ENCODE measurements around the gene TMC8.
A peak's percentile ranks its signal among the peaks of the same experiment; 100 is the strongest.
"Not testable (repeated sequence)": the region's sequence is repeated elsewhere in the genome, so short reads cannot be mapped to it uniquely, and the experiment has no call there.

The TMC8 gene

GRCh38 chr17:78132084-78132676, 1.6 kb downstream of the TMC8 start:
- Histone ChIP-seq H3K4me3 (ENCODE audit: low read depth, low read length) (peak overlapping the region; percentile 43), H3K9me3 (ENCODE audit: control insufficient read depth, insufficient read depth, low read depth, low read length) (no peaks in the 10 kb centered on the region), H3K27me3 (ENCODE audit: control insufficient read depth, insufficient read depth, low read length) (peaks cover 27% of the 10 kb centered on the region), H3K4me1 (ENCODE audit: control insufficient read depth, insufficient read depth, low read length) (peaks cover 40% of the 10 kb centered on the region), H3K36me3 (ENCODE audit: control insufficient read depth, insufficient read depth, low read length) (no peaks in the 10 kb centered on the region), H3K27ac (ENCODE audit: low read depth, low read length) (no peak overlapping the region), H3K9ac (ENCODE audit: low read length) (no peak overlapping the region)

DNA sequence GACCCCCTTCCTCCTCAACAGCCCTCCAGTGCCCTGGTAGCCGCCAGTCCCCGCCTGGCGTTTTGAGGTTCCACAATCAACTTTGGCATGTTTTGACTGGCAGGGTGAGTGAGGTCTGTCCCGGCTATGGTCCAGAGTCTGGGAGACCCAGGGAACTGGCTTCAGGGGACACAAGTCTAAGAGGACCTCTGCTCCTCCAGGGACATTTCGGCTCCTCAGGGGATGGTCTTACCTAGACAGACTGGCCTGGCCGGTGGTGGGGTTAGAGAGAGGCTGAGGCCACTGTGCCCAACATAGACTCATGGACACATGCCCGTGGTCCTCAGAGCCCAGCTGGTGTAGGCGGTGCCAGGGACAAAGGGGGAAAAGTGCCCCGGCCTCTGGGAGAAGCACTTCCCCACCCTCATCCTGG, 2.2 kb downstream of the TMC8 start:
- Histone ChIP-seq H3K27ac (ENCODE audit: low read depth, low read length) (no peak overlapping the region), H3K9me3 (ENCODE audit: control insufficient read depth, insufficient read depth, low read depth, low read length) (no peaks in the 10 kb centered on the region), H3K4me3 (ENCODE audit: low read depth, low read length) (no peak overlapping the region), H3K4me1 (ENCODE audit: control insufficient read depth, insufficient read depth, low read length) (peaks cover 42% of the 10 kb centered on the region), H3K36me3 (ENCODE audit: control insufficient read depth, insufficient read depth, low read length) (no peaks in the 10 kb centered on the region), H3K9ac (ENCODE audit: low read length) (no peak overlapping the region), H3K27me3 (ENCODE audit: control insufficient read depth, insufficient read depth, low read length) (peaks cover 27% of the 10 kb centered on the region)

- Histone ChIP-seq H3K9ac (ENCODE audit: low read length) (no peak overlapping the region), H3K4me3 (ENCODE audit: low read depth, low read length) (no peak overlapping the region), H3K27ac (ENCODE audit: low read depth, low read length) (no peak overlapping the region), H3K9me3 (ENCODE audit: control insufficient read depth, insufficient read depth, low read depth, low read length) (no peaks in the 10 kb centered on the region), H3K27me3 (ENCODE audit: control insufficient read depth, insufficient read depth, low read length) (peaks cover 27% of the 10 kb centered on the region), H3K36me3 (ENCODE audit: control insufficient read depth, insufficient read depth, low read length) (no peaks in the 10 kb centered on the region), H3K4me1 (ENCODE audit: control insufficient read depth, insufficient read depth, low read length) (peaks cover 43% of the 10 kb centered on the region)
Measured at GRCh38 chr17:78133179-78133951, 2.8 kb downstream of the TMC8 start.

DNA sequence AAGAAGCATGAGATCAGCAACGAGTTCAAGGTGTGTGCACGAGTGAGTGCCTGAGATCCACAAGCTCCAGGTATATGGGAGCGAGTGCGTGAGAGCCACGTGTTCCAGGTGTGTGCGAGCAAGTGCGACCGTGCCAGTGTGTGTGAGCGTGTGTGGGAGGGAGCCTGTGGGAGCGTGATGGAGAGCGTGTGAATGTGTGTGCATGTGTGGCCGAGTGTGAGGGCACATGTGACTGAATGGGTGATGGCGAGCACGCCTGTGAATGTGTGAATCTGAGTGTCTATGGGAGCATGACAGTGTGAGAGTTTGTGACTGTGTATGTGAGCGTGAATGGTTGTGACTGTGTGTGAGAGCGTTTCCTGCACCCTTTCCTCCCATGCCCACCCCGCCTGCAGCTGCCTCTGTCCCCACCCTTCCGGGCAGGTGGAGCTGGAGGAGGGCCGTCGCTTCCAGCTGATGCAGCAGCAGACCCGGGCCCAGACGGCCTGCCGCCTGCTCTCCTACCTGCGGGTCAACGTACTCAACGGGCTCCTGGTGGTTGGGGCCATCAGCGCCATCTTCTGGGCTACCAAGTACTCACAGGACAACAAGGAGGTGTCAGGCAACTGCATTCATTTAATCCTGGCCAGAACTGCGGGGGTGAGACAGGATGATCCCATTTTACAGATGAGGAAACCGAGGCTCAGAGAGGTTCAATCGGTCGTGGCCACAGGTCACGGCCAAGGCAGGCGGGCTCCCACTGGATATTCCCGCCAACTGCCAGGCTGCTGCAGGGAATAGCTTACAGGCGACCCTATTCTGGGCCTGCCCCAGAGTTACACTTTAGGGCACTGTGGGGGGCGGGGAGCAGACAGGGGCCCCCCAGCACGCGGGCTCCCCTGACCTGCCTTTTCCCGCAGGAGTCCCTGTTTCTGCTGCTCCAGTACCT, 3.7 kb downstream of the TMC8 start:
- no peaks in the 10 kb centered on the region for H3K36me3 ChIP-seq (ENCODE audit: control insufficient read depth, insufficient read depth, low read length)
- H3K27me3 ChIP-seq (ENCODE audit: control insufficient read depth, insufficient read depth, low read length) = peaks cover 27% of the 10 kb centered on the region
- no peak overlapping the region for H3K27ac ChIP-seq (ENCODE audit: low read depth, low read length)
- H3K9me3 ChIP-seq (ENCODE audit: control insufficient read depth, insufficient read depth, low read depth, low read length) = no peaks in the 10 kb centered on the region
- peaks cover 46% of the 10 kb centered on the region for H3K4me1 ChIP-seq (ENCODE audit: control insufficient read depth, insufficient read depth, low read length)
- no peak overlapping the region for H3K9ac ChIP-seq (ENCODE audit: low read length)
- no peak overlapping the region for H3K4me3 ChIP-seq (ENCODE audit: low read depth, low read length)

DNA sequence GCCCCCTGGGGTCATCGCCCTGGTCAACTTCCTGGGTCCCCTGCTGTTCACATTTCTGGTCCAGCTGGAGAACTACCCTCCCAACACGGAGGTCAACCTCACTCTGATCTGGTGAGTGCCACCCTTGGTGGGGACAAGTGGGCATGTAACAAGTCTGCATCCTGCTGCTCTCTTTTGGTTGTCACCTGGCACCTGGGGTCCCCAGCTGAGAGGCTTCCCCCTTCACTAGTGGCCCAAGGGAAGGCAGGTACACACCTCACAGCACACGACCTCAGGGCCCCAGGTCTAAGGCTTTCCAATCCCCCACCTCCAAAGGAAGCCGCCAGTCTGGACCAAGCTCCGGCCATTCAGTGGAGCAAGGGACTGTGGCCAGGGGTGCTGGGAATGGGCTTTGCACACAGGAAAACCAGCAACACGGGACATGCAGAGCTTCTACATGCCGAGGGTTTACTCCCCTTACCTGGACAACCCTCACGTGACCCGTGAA, 4.4 kb downstream of the TMC8 start:
- H3K4me3 ChIP-seq (ENCODE audit: low read depth, low read length) = no peak overlapping the region
- no peak overlapping the region for H3K9ac ChIP-seq (ENCODE audit: low read length)
- no peak overlapping the region for H3K27ac ChIP-seq (ENCODE audit: low read depth, low read length)
- H3K27me3 ChIP-seq (ENCODE audit: control insufficient read depth, insufficient read depth, low read length) = peaks cover 27% of the 10 kb centered on the region
- no peaks in the 10 kb centered on the region for H3K9me3 ChIP-seq (ENCODE audit: control insufficient read depth, insufficient read depth, low read depth, low read length)
- H3K36me3 ChIP-seq (ENCODE audit: control insufficient read depth, insufficient read depth, low read length) = no peaks in the 10 kb centered on the region
- H3K4me1 ChIP-seq (ENCODE audit: control insufficient read depth, insufficient read depth, low read length) = peaks cover 41% of the 10 kb centered on the region

DNA sequence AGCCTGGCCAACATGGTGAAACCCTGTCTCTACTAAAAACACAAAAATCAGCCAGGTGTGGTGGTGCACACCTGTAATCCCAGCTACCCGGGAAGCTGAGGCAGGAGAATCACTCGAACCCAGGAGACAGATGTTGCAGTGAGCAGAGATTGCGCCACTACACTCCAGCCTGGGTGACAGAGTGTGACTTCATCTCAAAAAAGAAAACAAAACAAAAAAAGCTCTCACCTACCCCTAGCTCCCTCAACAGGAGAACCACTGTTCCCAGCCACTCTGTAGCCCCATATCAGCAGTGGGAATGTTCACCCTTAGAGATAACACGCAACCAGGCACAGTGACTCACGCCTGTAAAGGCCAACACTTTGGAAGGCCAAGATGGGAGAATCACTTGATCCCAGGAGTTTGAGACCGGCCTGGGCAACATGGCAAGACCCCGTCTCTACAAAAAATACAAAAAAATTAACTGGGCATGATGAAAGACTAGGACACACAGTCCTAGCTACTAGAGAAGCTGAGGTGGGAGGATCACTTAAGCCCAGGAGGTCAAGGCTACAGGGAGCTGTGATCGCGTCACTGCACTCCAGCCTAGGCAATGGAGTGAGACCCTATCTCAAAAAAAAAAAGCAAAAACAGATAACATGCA, 5.4 kb downstream of the TMC8 start:
- H3K4me3 ChIP-seq (ENCODE audit: low read depth, low read length) = no peak overlapping the region
- H3K36me3 ChIP-seq (ENCODE audit: control insufficient read depth, insufficient read depth, low read length) = no peaks in the 10 kb centered on the region
- H3K4me1 ChIP-seq (ENCODE audit: control insufficient read depth, insufficient read depth, low read length) = peaks cover 37% of the 10 kb centered on the region
- no peaks in the 10 kb centered on the region for H3K9me3 ChIP-seq (ENCODE audit: control insufficient read depth, insufficient read depth, low read depth, low read length)
- H3K27ac ChIP-seq (ENCODE audit: low read depth, low read length) = no peak overlapping the region
- no peak overlapping the region for H3K9ac ChIP-seq (ENCODE audit: low read length)
- peaks cover 25% of the 10 kb centered on the region for H3K27me3 ChIP-seq (ENCODE audit: control insufficient read depth, insufficient read depth, low read length)

DNA sequence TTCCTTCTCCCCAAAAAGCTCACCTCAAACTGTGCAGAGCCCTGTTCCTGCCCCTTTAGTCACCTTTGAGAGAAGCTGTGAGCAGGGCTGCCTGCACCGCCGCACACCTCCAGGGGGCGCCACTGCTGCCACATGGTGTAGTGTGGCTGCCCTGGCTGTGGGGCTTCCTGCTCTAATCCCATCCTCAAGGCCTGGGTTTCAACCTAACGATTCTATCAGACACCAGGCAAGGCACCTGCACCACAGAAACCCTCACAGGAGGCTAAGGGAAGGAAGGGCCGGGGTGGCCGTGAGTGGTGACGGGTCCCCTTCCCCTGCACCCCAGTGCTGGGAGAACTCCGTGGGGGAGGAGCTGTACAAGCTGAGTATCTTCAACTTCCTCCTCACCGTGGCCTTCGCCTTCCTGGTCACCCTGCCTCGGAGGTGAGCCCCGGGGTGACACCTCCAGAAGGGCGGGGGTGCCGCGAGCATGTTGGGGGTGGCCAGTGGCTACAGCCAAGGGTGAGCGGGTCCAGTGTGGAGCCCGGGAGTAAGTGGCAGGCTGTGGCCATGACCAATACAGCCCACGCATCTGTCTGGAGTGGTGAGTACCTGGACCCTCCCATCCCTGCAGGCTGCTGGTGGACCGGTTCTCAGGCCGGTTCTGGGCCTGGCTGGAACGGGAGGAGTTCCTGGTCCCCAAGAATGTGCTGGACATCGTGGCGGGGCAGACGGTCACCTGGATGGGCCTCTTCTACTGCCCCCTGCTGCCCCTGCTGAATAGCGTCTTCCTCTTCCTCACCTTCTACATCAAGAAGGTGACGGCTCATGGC, 7.0 kb downstream of the TMC8 start:
- Histone ChIP-seq H3K9me3 (ENCODE audit: control insufficient read depth, insufficient read depth, low read depth, low read length) (no peaks in the 10 kb centered on the region), H3K9ac (ENCODE audit: low read length) (no peak overlapping the region), H3K4me3 (ENCODE audit: low read depth, low read length) (no peak overlapping the region), H3K27ac (ENCODE audit: low read depth, low read length) (no peak overlapping the region), H3K27me3 (ENCODE audit: control insufficient read depth, insufficient read depth, low read length) (peaks cover 15% of the 10 kb centered on the region), H3K4me1 (ENCODE audit: control insufficient read depth, insufficient read depth, low read length) (peaks cover 33% of the 10 kb centered on the region), H3K36me3 (ENCODE audit: control insufficient read depth, insufficient read depth, low read length) (no peaks in the 10 kb centered on the region)

GRCh38 chr17:78138204-78139060, 7.9 kb downstream of the TMC8 start:
- H3K9ac ChIP-seq (ENCODE audit: low read length) = no peak overlapping the region
- no peaks in the 10 kb centered on the region for H3K9me3 ChIP-seq (ENCODE audit: control insufficient read depth, insufficient read depth, low read depth, low read length)
- peaks cover 26% of the 10 kb centered on the region for H3K4me1 ChIP-seq (ENCODE audit: control insufficient read depth, insufficient read depth, low read length)
- H3K27me3 ChIP-seq (ENCODE audit: control insufficient read depth, insufficient read depth, low read length) = peaks cover 7% of the 10 kb centered on the region
- H3K36me3 ChIP-seq (ENCODE audit: control insufficient read depth, insufficient read depth, low read length) = no peaks in the 10 kb centered on the region
- no peak overlapping the region for H3K4me3 ChIP-seq (ENCODE audit: low read depth, low read length)
- no peak overlapping the region for H3K27ac ChIP-seq (ENCODE audit: low read depth, low read length)

DNA sequence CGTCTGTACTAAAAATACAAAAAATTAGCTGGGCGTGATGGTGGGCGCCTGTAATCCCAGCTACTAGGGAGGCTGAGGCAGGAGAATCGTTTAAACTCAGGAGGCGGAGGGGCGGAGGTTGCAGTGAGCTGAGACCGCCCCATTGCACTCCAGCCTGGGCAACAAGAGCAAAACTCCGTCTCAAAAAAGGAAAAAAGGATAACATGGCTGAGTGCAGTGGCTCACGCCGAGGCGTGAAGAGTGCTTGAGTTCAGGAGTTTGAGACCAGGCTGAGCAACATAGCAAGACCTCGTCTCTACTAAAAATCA, 9.2 kb downstream of the TMC8 start:
- H3K9me3 ChIP-seq (ENCODE audit: control insufficient read depth, insufficient read depth, low read depth, low read length); H3K9ac ChIP-seq (ENCODE audit: low read length); H3K27me3 ChIP-seq (ENCODE audit: control insufficient read depth, insufficient read depth, low read length); H3K4me3 ChIP-seq (ENCODE audit: low read depth, low read length); H3K27ac ChIP-seq (ENCODE audit: low read depth, low read length); H3K36me3 ChIP-seq (ENCODE audit: control insufficient read depth, insufficient read depth, low read length): not testable (repeated sequence)
- H3K4me1 ChIP-seq (ENCODE audit: control insufficient read depth, insufficient read depth, low read length) = peaks cover 21% of the 10 kb centered on the region

Data from HUES6 (cell line).